Neural progenitor cell (in vitro differentiated cells): Measurements from ENCODE around the gene ARMH3. TPM values are rescaled to one million over a fixed set of nuclear protein-coding genes. Genes with fewer than 3 reads are reported as not detected.

ENCODE experiments used
- DNase-seq: peaks from one replicate; pipeline ENCODE4 v3.0.0-alpha.2; 2016; ENCODE audit warnings: low spot score
- H2AFZ ChIP-seq: fragments of 200-600 bp; sonication (generic); replicated peaks from 2 replicates; pipeline ENCODE4 v1.6.1; 2016; ENCODE audit warnings: antibody characterized with exemption
- H3F3A ChIP-seq: fragments of 200-600 bp; sonication (generic); 2 replicates; pipeline ENCODE4 v1.6.1; 2016; ENCODE audit warnings: antibody characterized with exemption, low read depth
- H3K27ac ChIP-seq: fragments of 200-600 bp; sonication (generic); 2 replicates; pipeline ENCODE4 v1.5.1; 2016; ENCODE audit warnings: mild to moderate bottlenecking
- H3K27me3 ChIP-seq: fragments of 200-600 bp; sonication (generic); 2 replicates; pipeline ENCODE4 v1.6.1; 2016; ENCODE audit warnings: mild to moderate bottlenecking, moderate library complexity
- H3K36me3 ChIP-seq: fragments of 200-600 bp; sonication (generic); 2 replicates; pipeline ENCODE4 v1.5.1; 2016
- H3K4me1 ChIP-seq: fragments of 200-600 bp; sonication (generic); 2 replicates; pipeline ENCODE4 v1.6.1; 2016; ENCODE audit warnings: mixed run types
- H3K4me2 ChIP-seq: fragments of 200-600 bp; sonication (generic); 2 replicates; pipeline ENCODE4 v1.6.1; 2016
- H3K4me3 ChIP-seq: fragments of 200-600 bp; sonication (generic); 2 replicates; pipeline ENCODE4 v1.5.1; 2016
- H3K79me2 ChIP-seq: fragments of 200-600 bp; sonication (generic); 2 replicates; pipeline ENCODE4 v1.6.1; 2016; ENCODE audit warnings: low read depth
- H3K9ac ChIP-seq: fragments of 200-600 bp; sonication (generic); 2 replicates; pipeline ENCODE4 v1.6.1; 2016
- H3K9me3 ChIP-seq: fragments of 200-600 bp; sonication (generic); 2 replicates; pipeline ENCODE4 v1.5.1; 2016; ENCODE audit warnings: low read depth
- H4K20me1 ChIP-seq: fragments of 200-600 bp; sonication (generic); 2 replicates; pipeline ENCODE4 v1.6.1; 2016; ENCODE audit warnings: low read depth
- H3K27ac Mint-ChIP-seq: 3 replicates; pipeline ENCODE4 v1.8.0; 2021; ENCODE audit warnings: mixed read lengths
- H3K27me3 Mint-ChIP-seq: 2 replicates; pipeline ENCODE4 v1.8.0; 2022; ENCODE audit warnings: low read depth, mild to moderate bottlenecking, inconsistent platforms, moderate library complexity, mixed read lengths; ENCODE audit not compliant: insufficient read depth
- H3K36me3 Mint-ChIP-seq: 3 replicates; pipeline ENCODE4 v1.8.0; 2021; ENCODE audit warnings: mixed read lengths
- H3K4me1 Mint-ChIP-seq: 3 replicates; pipeline ENCODE4 v1.8.0; 2021; ENCODE audit warnings: mixed read lengths
- H3K4me3 Mint-ChIP-seq: 3 replicates; pipeline ENCODE4 v1.8.0; 2021; ENCODE audit warnings: mild to moderate bottlenecking, moderate library complexity, mixed read lengths
- H3K9me3 Mint-ChIP-seq: 3 replicates; pipeline ENCODE4 v1.8.0; 2020; ENCODE audit warnings: mixed read lengths
- EZH2 ChIP-seq: fragments of 200-600 bp; sonication (generic); IDR thresholded peaks from 2 replicates; pipeline ENCODE4 v1.6.1; 2017; ENCODE audit warnings: antibody characterized with exemption, mild to moderate bottlenecking, moderate library complexity
- EZH2phosphoT487 ChIP-seq: fragments of 200-600 bp; sonication (generic); IDR thresholded peaks from 2 replicates; pipeline ENCODE4 v1.6.1; 2017; ENCODE audit warnings: antibody characterized with exemption
- total RNA-seq: library from RNA; depleted of rRNA; stranded (reverse); fragments of >200 nt; gene quantifications from 2 replicates; pipeline ENCODE4 v1.2.3, GENCODE V29; 2015; ENCODE audit warnings: low replicate concordance
- TF ChIP-seq, protein P1 (sequence below): fragments of 200-600 bp; sonication (generic); IDR thresholded peaks from 2 replicates; pipeline ENCODE4 v1.5.1; 2017; ENCODE audit warnings: antibody characterized with exemption, mild to moderate bottlenecking

Gene ARMH3
- total RNA-seq, 1 donor from 2014 or later: 14.5 TPM

DNA sequence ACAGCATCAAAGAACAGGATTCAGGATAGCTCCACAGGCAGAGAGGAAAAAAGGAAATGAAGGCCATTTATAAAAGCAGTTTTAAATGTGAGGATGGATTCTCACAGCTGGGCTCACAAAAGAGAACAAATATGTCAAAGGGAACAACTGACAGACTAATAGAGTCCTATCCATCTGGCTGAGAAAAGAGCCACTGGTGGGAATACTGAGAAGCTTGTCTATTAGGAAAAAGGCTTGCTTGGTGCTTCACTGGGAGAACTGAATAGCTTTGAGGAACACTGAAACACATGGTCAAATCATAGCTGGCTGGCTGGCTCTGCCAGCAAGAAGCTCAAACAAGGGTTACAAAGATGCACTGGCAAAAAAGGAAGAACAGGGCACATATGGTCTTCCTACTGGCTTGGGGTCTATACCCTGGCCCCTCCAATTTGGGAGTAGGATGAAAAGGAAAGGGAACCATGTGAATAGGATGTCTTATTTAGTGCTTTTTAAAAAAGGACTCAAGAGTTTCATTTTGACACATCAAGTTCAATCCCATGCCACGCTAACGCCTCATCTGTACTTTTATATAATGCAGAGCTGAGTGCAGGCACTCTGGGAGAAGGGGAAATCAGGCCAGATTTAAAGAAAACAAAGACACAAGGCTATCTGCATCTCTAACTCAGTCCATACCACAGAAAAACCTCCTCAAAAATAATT, 167.6 kb downstream of the ARMH3 start:
- Histone ChIP-seq H4K20me1 (no peaks in the 10 kb centered on the region), H2AFZ (no peak overlapping the region), H3K27me3 (no peaks in the 10 kb centered on the region), H3K27ac (no peak overlapping the region), H3K36me3 (no peaks in the 10 kb centered on the region), H3K79me2 (no peaks in the 10 kb centered on the region), H3K4me2 (no peak overlapping the region), H3K9ac (no peak overlapping the region), H3K9me3 (no peaks in the 10 kb centered on the region), H3K4me1 (peaks cover 7% of the 10 kb centered on the region), H3F3A (peaks cover 6% of the 10 kb centered on the region), H3K4me3 (no peak overlapping the region)
- Mint-ChIP-seq H3K27me3 (peaks cover 5% of the 10 kb centered on the region), H3K27ac (no peak overlapping the region), H3K4me1 (peaks cover 4% of the 10 kb centered on the region), H3K9me3 (no peaks in the 10 kb centered on the region), H3K36me3 (peaks cover 6% of the 10 kb centered on the region), H3K4me3 (no peak overlapping the region)
- DNase-seq: no peak
- TF ChIP-seq EZH2 (no peak), EZH2phosphoT487 (no peak)
- TF ChIP-seq, protein P1, sequence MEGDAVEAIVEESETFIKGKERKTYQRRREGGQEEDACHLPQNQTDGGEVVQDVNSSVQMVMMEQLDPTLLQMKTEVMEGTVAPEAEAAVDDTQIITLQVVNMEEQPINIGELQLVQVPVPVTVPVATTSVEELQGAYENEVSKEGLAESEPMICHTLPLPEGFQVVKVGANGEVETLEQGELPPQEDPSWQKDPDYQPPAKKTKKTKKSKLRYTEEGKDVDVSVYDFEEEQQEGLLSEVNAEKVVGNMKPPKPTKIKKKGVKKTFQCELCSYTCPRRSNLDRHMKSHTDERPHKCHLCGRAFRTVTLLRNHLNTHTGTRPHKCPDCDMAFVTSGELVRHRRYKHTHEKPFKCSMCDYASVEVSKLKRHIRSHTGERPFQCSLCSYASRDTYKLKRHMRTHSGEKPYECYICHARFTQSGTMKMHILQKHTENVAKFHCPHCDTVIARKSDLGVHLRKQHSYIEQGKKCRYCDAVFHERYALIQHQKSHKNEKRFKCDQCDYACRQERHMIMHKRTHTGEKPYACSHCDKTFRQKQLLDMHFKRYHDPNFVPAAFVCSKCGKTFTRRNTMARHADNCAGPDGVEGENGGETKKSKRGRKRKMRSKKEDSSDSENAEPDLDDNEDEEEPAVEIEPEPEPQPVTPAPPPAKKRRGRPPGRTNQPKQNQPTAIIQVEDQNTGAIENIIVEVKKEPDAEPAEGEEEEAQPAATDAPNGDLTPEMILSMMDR: no peak

DNA sequence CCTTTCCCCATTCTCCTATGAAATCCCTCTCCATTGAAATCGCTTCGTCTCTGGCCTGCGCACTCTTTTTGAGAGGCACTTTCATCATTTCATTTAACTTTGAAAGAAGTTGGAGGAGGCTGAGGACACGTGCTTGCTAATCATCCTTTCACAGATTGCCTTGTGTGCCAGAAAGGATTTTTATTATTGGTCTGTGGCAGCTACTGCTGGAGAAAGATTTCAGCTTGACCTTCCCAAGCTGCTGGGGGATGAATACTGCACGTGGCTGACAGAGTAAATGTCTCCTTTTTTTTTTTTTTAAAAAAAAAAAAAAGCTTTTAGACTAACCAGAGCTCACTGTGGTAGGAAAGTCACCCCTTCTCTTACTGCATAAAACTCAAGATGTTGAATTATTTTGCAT, 168.2 kb downstream of the ARMH3 start:
- H3K9me3 Mint-ChIP-seq: no peaks in the 10 kb centered on the region
- TF ChIP-seq EZH2phosphoT487: no peak
- TF ChIP-seq EZH2: no peak
- TF ChIP-seq, protein P1: no peak
- no peak overlapping the region for H2AFZ ChIP-seq
- no peak overlapping the region for H3K27ac ChIP-seq
- H3K27me3 ChIP-seq: no peaks in the 10 kb centered on the region
- peaks cover 6% of the 10 kb centered on the region for H3K36me3 Mint-ChIP-seq
- no peak overlapping the region for H3K27ac Mint-ChIP-seq
- no peak overlapping the region for H3K9ac ChIP-seq
- H3K4me1 Mint-ChIP-seq: peaks cover 4% of the 10 kb centered on the region
- no peaks in the 10 kb centered on the region for H3K9me3 ChIP-seq
- no peak for DNase-seq
- no peaks in the 10 kb centered on the region for H3K36me3 ChIP-seq
- no peaks in the 10 kb centered on the region for H3K79me2 ChIP-seq
- H3K4me2 ChIP-seq: no peak overlapping the region
- no peaks in the 10 kb centered on the region for H4K20me1 ChIP-seq
- no peak overlapping the region for H3K4me3 ChIP-seq
- peaks cover 6% of the 10 kb centered on the region for H3F3A ChIP-seq
- peaks cover under 1% of the 10 kb centered on the region for H3K4me1 ChIP-seq
- no peak overlapping the region for H3K4me3 Mint-ChIP-seq
- peaks cover 5% of the 10 kb centered on the region for H3K27me3 Mint-ChIP-seq

DNA sequence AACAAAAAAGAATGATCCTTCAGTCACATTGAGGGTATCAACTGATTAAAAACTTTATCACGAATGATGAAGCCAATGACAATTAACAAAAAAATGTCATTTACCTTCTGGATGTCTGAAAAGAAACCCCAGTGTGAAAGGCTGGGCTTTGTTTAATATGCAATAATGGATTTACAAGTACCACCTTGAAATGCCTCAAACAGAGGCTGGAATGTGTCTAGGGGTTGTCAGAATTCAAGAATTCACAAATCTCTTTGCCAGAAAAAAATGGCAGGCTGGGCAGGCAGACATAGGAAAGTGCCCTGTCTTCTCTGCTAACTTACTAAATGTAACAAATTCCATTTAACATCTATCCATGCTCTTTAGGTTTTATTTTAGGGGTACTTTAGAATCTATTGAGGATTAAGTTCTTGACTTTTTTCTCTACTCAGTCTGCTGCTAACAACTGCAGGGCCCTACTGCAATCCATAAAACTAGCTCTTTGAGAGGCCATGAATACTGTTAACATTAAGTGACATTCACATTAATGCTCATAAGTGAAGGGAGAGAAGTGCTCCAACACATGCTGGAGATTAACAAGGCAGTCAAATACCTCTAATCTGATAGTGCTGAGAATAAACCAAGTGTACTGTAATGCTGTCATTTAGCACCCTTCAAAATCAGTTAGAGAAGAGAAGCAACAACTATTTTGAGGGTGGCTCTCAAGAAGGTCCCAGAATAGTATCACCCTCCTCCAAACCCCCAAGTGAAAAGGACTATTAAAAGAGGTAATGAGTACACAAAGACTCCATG, 169.3 kb downstream of the ARMH3 start:
- no peak overlapping the region for H3K9ac ChIP-seq
- H3F3A ChIP-seq: peaks cover 6% of the 10 kb centered on the region
- no peaks in the 10 kb centered on the region for H3K4me1 ChIP-seq
- no peaks in the 10 kb centered on the region for H3K79me2 ChIP-seq
- Mint-ChIP-seq H3K36me3 (peaks cover 6% of the 10 kb centered on the region), H3K27ac (no peak overlapping the region), H3K4me1 (peaks cover 4% of the 10 kb centered on the region), H3K9me3 (no peaks in the 10 kb centered on the region), H3K27me3 (peaks cover 5% of the 10 kb centered on the region), H3K4me3 (no peak overlapping the region)
- TF ChIP-seq EZH2phosphoT487 (no peak), EZH2 (no peak)
- TF ChIP-seq, protein P1: no peak
- no peak overlapping the region for H3K4me2 ChIP-seq
- H3K36me3 ChIP-seq: no peaks in the 10 kb centered on the region
- H3K27ac ChIP-seq: no peak overlapping the region
- H2AFZ ChIP-seq: no peak overlapping the region
- no peaks in the 10 kb centered on the region for H4K20me1 ChIP-seq
- H3K9me3 ChIP-seq: no peaks in the 10 kb centered on the region
- no peak for DNase-seq
- H3K4me3 ChIP-seq: no peak overlapping the region
- H3K27me3 ChIP-seq: no peaks in the 10 kb centered on the region
